Measurements from ENCODE around the gene LRRC3. TPM values are rescaled to one million over a fixed set of nuclear protein-coding genes. Genes with fewer than 3 reads are reported as not detected.

Gene LRRC3
- total RNA-seq, 1 donor from 2014 or later: 4.0 TPM

DNA sequence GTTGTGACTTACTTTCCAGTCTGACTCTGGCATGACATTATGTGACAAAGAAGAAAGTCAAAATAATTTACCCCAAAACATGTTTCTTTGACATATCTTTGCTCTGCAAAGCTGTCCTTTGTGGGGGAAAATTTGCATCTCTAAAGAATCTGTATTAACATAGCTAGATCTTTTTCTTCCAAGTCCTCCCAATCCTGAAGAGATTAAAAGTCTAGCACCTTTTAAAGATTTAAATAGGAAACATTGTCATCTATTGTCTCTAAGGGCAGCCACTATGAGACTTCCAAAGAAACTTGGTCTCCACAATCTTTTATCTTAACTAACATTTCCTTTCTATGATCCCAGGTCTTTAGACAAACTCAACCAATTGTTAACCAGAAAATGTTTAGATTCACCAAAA lies 16.0 kb downstream of the LRRC3 start:
- no peaks in the 10 kb centered on the region for H3K36me3 Mint-ChIP-seq (ENCODE audit: unreplicated experiment)
- H3K4me1 Mint-ChIP-seq (ENCODE audit: unreplicated experiment): no peaks in the 10 kb centered on the region

DNA sequence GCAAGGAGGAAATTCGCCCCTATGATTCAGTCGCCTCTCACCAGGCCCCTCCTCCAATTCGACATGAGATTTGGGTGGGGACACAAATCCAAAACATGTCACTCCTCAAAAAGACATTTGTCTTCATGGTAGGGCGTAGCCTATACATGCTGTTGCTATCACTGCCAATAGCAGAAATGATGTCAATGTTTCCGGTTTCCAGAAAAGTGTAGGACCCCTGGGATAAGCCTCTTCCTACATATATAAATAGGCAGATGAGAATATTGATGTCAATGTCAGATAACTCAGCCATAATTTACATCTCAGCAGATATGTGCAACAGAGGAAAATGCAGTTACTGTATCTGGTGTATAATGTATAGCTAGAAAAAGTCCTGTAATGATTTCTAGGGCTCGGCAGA lies 16.7 kb downstream of the LRRC3 start:
- no peaks in the 10 kb centered on the region for H3K36me3 Mint-ChIP-seq (ENCODE audit: unreplicated experiment)
- no peak overlapping the region for H3K27ac Mint-ChIP-seq (ENCODE audit: unreplicated experiment)
- no peak overlapping the region for H3K4me3 Mint-ChIP-seq (ENCODE audit: unreplicated experiment)
- TF ChIP-seq, protein P1, sequence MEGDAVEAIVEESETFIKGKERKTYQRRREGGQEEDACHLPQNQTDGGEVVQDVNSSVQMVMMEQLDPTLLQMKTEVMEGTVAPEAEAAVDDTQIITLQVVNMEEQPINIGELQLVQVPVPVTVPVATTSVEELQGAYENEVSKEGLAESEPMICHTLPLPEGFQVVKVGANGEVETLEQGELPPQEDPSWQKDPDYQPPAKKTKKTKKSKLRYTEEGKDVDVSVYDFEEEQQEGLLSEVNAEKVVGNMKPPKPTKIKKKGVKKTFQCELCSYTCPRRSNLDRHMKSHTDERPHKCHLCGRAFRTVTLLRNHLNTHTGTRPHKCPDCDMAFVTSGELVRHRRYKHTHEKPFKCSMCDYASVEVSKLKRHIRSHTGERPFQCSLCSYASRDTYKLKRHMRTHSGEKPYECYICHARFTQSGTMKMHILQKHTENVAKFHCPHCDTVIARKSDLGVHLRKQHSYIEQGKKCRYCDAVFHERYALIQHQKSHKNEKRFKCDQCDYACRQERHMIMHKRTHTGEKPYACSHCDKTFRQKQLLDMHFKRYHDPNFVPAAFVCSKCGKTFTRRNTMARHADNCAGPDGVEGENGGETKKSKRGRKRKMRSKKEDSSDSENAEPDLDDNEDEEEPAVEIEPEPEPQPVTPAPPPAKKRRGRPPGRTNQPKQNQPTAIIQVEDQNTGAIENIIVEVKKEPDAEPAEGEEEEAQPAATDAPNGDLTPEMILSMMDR (IDR thresholded peaks at IDR 0.05): no peak
- H3K9me3 Mint-ChIP-seq (ENCODE audit: unreplicated experiment): no peaks in the 10 kb centered on the region
- DNase-seq (ENCODE audit: extremely low spot score, unreplicated experiment): no peak
- H3K4me1 Mint-ChIP-seq (ENCODE audit: unreplicated experiment): no peaks in the 10 kb centered on the region
- peaks cover 7% of the 10 kb centered on the region for H3K27me3 Mint-ChIP-seq (ENCODE audit: unreplicated experiment)

More for the DNA sequence above, 16.0 kb downstream of the LRRC3 start:
- TF ChIP-seq, protein P1 (IDR thresholded peaks at IDR 0.05): no peak
- H3K9me3 Mint-ChIP-seq (ENCODE audit: unreplicated experiment): no peaks in the 10 kb centered on the region
- DNase-seq (ENCODE audit: extremely low spot score, unreplicated experiment): no peak
- H3K4me3 Mint-ChIP-seq (ENCODE audit: unreplicated experiment): no peak overlapping the region
- no peak overlapping the region for H3K27ac Mint-ChIP-seq (ENCODE audit: unreplicated experiment)
- peaks cover 7% of the 10 kb centered on the region for H3K27me3 Mint-ChIP-seq (ENCODE audit: unreplicated experiment)

DNA sequence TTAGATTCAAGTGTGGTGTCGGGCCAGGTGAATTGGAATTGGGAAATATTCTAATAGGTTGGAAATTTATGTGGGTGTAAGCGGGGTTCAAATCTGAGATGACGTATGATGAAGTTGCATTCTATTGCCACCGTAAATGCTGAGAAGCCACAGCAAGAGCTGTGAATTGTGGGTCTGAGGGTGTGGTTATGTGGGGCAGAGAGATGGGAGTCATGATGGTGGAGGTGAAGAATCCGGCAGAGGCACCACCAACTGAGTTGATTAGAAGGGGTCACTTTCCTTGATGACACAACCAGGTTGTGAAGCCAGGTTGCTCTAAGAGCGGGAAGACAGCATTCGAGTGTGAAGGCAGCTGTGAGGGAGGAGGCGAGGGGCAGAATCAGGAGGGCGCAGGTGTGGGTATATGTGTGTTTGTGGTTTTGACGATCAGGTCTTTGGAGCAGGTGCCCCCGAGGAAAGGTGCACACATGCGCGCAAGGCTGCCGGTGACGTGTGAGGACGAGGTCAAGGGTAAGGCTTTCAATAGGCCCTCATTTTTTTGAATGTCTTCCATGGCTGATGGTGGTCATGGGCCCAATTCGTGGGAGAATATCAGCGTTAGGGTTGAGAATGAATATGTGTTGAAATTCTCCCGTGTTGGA lies 18.7 kb downstream of the LRRC3 start:
- H3K4me1 Mint-ChIP-seq (ENCODE audit: unreplicated experiment): no peaks in the 10 kb centered on the region
- H3K9me3 Mint-ChIP-seq (ENCODE audit: unreplicated experiment): no peaks in the 10 kb centered on the region
- TF ChIP-seq, protein P1 (IDR thresholded peaks at IDR 0.05): no peak
- H3K36me3 Mint-ChIP-seq (ENCODE audit: unreplicated experiment): no peaks in the 10 kb centered on the region
- peaks cover 5% of the 10 kb centered on the region for H3K27me3 Mint-ChIP-seq (ENCODE audit: unreplicated experiment)
- DNase-seq (ENCODE audit: extremely low spot score, unreplicated experiment): no peak
- no peak overlapping the region for H3K27ac Mint-ChIP-seq (ENCODE audit: unreplicated experiment)
- no peak overlapping the region for H3K4me3 Mint-ChIP-seq (ENCODE audit: unreplicated experiment)

DNA sequence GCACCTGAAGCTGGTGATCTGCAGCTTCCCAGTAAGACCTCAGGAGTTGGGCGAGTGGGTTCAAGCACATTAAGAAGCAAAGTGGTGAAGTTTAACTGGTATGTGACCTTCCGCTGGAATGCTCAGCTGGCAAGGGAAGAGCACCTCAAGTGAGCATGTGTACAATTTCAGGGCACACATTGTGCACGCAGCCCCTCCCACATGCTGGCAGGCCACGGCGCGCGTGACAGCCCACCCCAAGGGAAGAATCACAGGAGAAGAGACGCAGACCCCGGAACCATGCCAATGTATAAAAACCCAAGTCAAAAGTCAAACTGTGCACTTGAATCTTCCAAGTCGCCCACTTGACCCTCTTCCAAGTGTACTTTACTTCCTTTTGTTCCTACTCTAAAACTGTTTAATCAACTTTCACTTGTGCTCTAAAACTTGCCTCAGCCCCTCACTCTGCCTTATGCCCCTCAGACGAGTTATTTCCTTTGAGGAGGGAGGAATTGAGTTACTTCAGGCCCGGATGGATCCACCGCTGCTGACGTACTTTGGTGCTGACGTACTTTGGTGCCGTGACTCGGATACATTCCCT lies 20.0 kb downstream of the LRRC3 start:
- peaks cover 5% of the 10 kb centered on the region for H3K27me3 Mint-ChIP-seq (ENCODE audit: unreplicated experiment)
- no peak for DNase-seq (ENCODE audit: extremely low spot score, unreplicated experiment)
- TF ChIP-seq, protein P1 (IDR thresholded peaks at IDR 0.05): no peak
- no peaks in the 10 kb centered on the region for H3K4me1 Mint-ChIP-seq (ENCODE audit: unreplicated experiment)
- no peaks in the 10 kb centered on the region for H3K36me3 Mint-ChIP-seq (ENCODE audit: unreplicated experiment)
- no peak overlapping the region for H3K4me3 Mint-ChIP-seq (ENCODE audit: unreplicated experiment)
- H3K27ac Mint-ChIP-seq (ENCODE audit: unreplicated experiment): no peak overlapping the region
- H3K9me3 Mint-ChIP-seq (ENCODE audit: unreplicated experiment): no peaks in the 10 kb centered on the region

DNA sequence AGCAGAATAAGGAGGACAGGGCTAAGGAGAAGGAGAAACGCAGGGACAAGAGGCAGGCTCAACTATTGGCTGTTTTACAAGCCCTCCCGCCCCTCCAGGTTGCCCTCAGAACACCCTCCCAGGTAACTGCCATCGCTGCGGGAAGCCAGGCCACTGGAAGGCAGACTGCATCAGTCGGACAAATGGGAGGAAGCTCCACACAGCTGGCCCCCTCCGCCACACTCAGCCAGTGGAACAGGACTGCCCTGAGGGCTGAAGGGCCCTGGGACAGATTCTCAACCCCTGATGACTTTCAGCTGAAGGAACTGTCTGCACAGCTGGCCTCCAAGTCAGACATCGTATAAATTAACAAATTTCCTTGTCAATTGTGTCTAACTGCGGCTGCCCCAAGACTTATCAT lies 21.8 kb downstream of the LRRC3 start:
- TF ChIP-seq, protein P1 (IDR thresholded peaks at IDR 0.05): no peak
- Mint-ChIP-seq H3K27me3 (ENCODE audit: unreplicated experiment) (peaks cover 2% of the 10 kb centered on the region), H3K9me3 (ENCODE audit: unreplicated experiment) (no peaks in the 10 kb centered on the region), H3K27ac (ENCODE audit: unreplicated experiment) (no peak overlapping the region), H3K4me3 (ENCODE audit: unreplicated experiment) (no peak overlapping the region), H3K36me3 (ENCODE audit: unreplicated experiment) (no peaks in the 10 kb centered on the region), H3K4me1 (ENCODE audit: unreplicated experiment) (no peaks in the 10 kb centered on the region)
- DNase-seq (ENCODE audit: extremely low spot score, unreplicated experiment): no peak
